GM18498 (cell line): ENCODE data around the gene CRKL.
"Not testable (repeated sequence)": the region's sequence is repeated elsewhere in the genome, so short reads cannot be mapped to it uniquely, and the experiment has no call there.

Source experiments
- ATAC-seq: cut with Tn5 transposase; IDR thresholded peaks from one replicate; pipeline ENCODE4 v1.9.1; 2021; ENCODE audit warnings: mild to moderate bottlenecking, moderate library complexity; ENCODE audit not compliant: unreplicated experiment

The CRKL gene

DNA sequence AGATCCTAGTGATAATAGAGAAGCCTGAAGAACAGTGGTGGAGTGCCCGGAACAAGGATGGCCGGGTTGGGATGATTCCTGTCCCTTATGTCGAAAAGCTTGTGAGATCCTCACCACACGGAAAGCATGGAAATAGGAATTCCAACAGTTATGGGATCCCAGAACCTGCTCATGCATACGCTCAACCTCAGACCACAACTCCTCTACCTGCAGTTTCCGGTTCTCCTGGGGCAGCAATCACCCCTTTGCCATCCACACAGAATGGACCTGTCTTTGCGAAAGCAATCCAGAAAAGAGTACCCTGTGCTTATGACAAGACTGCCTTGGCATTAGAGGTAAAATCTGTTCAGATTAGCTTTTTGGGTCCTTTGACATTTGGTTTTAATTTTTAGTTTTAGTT lies 16.7 kb downstream of the CRKL start:
- ATAC-seq: no peak

DNA sequence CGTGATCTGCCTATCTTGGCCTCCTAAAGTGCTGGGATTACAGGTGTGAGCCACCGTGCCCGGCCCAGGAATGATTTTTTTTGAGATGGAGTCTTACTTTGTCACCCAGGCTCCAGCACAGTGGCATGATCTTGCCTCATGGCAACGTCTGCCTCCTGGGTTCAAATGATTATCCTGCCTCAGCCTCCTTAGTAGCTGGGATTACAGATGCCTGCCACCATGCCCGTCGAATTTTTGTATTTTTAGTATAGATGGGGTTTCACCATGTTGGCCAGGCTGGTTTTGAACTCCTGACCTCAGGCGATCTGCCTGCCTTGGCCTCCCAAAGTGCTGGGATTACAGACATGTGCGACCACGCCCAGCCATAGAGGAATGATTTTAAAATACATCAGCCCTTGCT lies 17.8 kb downstream of the CRKL start:
- ATAC-seq: not testable (repeated sequence)

DNA sequence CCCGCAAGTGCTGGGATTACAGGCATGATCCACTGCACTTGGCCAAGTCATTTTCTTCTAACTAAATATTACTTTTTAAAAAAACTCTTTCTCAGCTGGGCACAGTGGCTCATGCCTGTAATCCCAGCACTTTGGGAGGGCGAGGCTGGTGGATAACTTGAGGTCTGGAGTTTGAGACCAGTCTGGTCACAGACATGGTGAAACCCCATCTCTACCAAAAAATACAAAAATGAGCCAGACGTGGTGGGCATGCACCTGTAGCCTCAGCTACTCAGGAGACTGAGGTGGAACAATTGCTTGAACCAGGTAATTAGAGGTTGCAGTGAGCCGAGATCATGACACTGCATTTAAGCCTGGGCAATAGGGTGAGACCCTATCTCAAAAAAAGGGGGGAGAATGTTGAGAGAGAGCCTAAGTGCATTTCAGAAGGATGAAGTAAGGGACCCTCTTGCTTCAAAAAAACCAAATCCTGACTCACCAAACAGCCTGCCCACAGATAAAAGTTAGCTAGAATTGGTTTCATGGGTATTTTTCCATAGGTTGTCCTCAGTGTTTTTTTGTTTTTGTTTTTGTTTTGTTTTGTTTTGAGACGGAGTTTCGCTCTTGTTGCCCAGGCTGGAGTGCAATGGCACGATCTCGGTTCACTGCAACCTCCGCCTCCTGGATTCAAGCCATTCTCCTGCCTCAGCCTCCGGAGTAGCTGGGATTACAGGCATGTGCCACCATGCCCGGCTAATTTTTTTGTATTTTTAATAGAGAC lies 18.8 kb downstream of the CRKL start:
- ATAC-seq: not testable (repeated sequence)

DNA sequence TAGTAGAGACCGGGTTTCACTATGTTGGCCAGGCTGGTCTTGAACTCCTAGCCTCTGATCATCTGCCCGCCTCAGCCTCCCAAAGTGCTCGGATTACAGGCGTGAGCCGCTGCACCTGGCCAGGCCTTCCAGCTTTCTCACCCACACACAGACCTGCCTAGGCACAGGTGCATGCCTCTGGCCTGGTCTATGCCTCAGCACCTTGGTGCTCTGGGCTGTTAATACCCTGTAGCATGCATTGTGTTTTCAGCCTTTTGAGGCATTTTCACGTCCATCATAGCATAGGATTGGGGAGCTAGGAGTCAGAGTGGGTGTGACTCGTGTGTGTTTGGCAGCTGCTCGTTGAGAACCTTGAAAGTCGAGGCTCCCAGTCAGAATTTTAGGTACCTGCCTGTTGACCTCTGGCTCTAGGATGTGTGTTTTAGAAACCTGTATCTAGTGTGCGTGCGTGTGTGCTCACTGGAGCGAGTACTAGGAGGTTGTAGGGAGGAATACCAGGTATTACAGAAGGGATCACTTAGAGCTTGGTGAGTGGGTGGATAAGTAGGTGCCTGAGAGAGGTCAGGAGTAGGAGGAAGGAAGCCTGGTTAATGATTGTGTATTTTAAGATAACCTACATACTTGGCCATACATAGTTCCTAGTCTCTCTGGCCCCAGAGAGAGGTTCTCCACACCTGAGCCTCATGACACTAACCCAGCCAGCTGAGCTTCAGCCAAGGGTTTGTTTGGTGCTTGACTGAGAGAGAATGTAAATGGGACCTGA lies 20.0 kb downstream of the CRKL start:
- ATAC-seq: no peak

DNA sequence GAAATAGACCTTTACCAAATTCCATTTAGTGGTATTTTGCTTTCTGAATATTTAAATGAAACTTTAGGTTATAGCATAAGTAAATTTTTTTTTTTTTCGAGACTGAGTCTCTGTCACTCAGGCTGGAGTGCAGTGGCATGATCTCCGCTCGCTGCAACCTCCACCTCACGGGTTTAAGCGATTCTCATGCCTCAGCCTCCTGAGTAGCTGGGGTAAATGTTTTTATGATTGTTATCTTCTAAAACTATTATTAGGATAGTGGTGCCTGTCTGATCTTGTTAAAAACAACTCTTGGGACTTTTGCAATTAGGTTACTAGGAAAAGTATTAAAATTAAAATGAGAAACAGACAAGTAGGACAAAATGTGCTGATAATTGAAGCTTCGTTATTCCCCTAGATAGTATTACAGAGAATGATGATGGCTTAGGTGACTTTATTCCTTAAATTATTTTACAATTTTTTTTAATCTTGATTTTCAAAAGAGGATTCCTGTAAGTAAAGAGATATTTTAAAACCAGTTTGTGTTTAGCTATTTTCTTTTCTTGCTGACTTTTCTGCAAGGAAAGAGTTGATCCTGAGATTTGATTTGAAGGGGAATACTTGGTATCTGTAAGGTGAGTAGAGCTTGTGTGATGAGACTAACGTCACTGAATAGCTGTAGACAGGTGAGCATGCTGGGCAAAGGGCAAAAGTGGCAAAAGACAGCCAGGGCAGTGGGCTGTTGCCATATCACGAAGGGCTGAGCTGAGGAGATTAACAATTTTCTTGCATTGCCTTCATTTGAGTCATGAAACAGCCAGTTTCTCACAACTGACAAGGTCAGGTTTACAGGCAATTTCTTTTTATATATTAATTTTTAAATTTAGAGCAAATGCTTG lies 20.8 kb downstream of the CRKL start:
- no peak for ATAC-seq

DNA sequence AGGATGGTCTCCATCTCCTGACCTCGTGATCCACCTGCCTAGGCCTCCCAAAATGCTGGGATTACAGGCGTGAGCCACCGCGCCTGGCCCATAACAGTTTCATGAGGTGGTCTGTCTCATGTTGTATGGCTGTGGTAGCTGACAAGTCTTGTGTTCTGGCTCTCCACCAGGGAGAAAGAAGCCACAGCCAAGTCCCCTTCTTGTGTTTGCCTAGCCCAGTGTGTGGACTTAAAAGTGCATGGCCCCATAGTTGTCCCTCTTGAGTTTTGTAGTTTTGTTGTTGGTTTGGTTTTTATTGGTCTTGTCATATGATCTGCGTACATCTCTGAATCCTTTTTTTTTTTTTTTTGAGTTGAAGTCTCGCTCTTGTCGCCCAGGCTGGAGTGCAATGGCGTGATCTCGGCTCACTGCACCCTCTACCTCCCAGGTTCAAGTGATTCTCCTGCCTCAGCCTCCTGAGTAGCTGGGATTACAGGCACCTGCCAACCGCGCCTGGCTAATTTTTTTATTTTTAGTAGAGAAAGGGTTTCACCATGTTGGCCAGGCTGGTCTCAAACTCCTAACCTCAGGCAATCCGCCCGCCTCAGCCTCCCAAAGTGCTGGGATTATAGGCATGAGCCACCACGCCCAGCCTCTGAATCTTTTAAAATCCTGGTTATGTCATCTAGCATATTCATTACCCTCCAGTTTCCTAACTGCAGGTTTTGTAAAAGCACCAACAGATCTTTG lies 22.4 kb downstream of the CRKL start:
- not testable (repeated sequence) for ATAC-seq

DNA sequence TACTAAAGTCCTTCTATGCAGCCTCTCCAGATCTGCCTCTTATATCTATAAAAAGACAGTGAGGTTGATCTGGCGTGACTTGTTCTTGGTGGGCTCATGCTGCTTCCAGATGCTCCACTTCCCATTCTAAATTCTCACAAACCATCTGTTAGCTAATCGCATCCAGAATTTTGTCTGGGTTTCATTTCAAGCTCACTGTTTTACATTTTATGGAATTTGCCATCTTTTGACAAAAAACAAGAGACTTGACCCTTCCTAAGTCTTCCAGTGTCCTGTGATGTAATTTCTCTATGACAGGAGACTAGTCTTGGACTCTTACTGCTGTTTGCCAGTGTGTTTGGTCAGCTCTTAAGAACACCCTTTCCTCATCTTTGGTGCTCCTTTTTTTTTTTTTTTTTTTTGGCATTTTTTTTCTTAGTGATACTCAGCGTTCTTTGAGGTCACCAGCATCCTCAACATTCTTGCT lies 23.0 kb downstream of the CRKL start:
- ATAC-seq: no peak

DNA sequence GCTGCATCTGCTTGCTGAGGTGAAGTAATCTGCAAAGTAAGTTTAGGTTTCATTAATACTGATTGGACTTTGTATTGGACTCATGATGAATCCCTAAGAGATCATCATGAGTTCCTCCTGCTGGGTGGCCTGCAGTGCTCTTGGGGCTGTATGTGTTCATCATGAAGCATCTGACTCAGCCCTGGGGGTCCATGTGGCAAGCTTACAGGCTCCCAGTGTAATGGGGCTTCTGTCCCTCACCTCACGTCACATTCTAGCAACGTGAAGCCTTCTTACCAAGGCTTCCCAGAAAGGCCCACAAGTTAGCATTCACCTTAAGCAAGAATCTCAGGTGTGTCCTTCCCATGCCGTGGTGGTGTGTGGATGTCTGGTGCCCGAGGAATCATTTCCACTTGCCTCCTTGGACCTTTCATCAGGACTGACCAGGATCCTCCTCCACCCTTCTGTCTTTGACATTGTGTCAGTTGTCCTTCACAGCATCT lies 23.7 kb downstream of the CRKL start:
- no peak for ATAC-seq

DNA sequence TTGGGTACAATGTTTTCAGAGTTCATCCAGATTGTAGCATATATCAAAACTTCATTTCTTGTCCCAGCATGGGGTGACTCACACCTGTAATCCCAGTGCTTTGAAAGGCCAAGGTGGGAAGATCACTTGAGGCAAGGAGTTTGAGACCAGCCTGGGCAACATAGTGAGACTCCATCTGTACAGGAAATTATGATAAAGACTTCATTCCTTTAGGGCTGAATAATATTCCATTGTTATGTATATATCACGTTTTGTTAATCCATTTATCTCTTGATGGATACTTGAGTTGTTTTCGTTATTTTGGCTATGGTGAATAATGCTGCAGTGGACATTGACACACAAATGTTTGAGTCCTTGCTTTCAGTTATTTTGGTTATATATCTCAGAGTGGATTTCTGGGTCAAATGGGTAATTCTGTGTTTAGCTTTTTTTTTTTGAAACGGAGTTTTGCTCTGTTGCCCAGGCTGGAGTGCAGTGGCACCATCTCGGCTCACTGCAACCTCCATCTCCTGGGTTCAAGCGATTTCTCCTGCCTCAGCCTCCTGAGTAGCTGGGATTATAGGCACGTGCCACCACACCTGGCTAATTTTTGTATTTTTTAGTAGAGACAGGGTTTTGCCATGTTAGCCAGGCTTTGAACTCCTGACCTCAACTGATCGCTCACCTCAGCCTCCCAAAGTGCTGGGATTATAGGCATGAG lies 25.1 kb downstream of the CRKL start:
- not testable (repeated sequence) for ATAC-seq

DNA sequence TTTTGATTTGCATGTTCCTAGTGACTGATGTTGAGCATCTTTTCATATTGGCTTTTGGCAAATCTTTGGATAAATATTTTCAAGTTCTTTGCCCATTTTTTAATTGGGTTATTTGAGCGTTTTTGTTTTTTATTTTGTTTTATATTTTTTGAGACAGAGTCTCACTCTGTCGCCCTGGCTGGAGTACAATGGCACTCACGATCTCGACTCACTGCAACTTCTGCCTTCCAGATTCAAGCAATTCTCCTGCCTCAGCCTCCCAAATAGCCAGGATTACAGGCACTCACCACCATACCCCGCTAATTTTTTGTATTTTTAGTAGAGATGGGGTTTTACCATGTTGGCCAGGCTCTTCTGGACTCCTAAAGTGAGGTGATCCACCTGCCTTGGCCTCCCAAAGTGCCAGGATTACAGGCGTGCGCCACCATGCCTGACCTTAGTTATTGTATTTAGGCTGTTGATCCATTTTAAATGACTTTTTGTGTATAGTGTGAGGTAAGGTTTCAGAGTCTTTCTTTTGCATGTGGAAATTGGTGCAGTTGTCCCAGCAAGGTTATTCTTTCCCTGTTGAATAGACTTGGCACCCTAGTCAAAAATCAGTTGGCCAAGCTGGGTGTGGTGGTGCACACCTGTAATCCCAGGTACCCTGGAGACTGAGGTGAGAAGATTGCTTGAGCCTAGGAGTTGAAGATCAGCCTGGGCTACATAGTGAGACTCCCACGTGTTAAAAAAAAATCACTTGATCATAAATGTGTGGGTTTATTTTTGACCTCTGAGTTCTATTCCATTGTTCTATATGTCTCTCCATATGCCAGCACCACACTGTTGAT lies 26.1 kb downstream of the CRKL start:
- no peak for ATAC-seq

DNA sequence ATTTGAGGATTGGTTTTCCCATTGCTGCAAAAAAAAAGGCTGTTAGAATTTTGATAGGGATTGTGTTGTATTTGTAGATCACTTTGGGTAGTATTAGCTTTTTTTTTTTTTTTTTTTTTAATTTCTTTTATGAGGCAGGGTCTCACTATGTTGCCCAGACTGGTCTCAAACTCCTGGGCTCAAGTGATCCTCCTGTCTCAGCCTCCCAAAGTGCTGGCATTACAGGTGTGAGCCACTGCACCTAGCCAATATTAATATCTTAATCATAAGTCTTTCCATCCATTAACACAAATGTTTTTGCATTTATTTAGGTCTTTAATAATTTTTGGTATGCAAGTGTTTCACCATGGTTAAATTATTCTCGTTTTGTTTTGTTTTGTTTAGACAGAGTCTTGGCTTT lies 26.8 kb downstream of the CRKL start:
- ATAC-seq: no peak

DNA sequence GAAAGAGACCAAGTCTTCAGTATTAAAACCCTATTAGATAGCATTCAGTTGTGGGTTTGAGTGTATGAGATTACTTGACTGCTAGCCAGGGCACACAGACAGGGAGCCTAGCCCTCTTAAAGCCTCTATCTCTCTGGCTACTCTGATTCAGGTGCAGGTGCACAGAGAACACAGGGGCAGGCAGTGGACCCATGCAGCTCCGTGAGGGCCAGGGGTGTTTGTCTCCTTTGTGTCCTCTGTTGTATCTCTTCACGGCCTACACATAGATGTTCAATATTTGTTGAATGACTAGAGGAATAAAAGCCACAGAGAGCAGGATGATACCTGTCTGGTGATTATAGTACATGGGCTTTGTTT lies 28.3 kb downstream of the CRKL start:
- ATAC-seq: no peak

DNA sequence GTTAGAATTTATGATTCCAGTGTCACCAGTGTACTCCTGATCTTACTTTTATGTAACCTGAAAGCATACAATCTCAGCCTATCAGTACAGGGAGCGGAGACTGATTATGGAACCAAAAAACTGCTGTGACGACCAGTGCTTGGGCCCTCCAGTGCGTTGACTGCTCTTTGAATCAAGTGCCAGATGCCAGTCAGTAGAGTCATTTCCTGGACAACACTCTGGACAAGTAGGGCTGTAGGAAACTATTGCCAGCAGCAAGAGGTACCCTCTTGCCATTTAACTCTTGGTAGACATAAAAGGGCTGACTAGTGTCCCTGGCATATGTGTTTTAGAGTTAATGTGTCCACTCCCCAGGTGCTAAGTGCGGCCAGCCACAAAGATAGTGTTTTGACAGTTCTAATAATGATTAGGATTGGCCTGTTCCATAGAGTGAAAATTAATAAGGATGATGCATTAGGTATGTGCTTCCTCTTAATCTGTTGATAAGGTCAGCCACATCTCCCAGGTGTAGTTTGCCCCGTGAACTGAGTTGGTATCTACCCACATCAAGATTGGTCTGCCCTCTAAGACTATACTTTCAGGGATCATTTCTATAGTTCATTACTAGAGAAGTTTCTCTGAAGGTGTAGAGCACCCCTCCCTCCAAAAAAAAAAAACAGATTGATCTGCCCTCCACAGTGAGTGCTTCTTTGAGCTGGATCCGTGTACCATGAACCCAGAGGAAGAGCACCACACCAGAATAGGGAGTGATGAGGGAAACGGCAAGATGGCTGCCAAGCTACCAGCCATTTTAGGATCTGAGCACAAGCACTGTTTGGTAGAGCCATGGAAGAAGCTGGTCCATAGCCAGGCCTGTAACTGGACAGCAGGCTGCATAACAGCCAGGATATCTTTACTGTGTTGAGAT lies 29.1 kb downstream of the CRKL start:
- no peak for ATAC-seq

DNA sequence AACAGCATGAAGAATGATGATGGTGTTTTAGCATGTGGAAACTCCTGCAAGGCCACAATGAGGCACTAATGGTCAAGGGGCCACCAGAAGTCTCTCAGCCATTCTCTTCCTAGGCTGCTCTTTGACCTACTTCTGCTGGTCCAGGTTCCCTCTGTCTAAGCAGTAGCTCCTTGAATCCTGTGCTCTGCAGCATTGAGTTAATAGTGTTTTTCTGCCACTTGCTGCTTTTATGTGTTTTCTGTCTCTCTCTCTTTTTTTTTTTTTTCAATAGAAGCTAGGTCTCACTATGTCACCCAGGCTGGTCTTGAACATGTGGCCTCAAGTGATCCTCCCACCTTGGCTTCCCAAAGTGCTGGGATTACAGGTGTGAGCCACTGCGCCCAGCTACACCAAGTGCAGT lies 29.8 kb downstream of the CRKL start:
- no peak for ATAC-seq

DNA sequence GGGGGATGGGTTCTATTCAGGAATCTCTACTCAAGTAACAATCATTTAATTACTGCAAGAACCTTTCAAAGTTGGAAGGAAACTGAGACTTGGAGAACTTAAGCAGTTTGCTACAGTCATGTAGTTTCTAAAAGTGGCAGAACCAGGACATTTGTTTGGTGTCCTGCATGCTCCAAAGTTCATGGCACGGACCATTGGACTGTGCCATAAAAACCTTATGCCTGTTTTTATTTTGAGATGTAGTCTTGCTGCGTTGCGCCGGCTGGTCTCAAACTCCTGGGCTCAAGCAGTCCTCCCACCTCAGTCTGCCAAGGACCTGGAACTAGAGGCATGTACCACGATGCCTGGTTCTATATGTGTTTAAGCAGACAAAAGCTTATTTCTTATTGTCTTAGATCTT lies 31.2 kb downstream of the CRKL start:
- ATAC-seq: no peak

DNA sequence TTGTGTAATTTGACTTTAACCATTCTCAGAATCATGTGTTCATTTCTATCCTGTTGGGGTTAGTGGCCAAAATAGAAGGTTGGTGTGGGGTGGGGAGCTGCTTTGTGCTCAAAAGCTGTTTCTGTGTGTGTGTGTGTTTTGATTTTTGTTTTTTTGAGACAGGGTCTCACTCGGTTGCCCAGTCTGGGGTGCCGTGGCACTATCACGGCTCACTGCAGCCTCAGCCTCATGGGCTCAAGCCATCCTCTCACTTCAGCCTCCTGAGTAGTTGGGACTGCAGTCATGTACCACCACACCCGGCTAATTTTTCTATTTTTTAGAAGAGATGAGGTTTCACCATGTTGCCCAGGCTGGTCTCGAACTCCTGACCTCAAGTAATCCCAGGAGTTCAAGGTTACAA lies 31.8 kb downstream of the CRKL start:
- ATAC-seq: no peak

DNA sequence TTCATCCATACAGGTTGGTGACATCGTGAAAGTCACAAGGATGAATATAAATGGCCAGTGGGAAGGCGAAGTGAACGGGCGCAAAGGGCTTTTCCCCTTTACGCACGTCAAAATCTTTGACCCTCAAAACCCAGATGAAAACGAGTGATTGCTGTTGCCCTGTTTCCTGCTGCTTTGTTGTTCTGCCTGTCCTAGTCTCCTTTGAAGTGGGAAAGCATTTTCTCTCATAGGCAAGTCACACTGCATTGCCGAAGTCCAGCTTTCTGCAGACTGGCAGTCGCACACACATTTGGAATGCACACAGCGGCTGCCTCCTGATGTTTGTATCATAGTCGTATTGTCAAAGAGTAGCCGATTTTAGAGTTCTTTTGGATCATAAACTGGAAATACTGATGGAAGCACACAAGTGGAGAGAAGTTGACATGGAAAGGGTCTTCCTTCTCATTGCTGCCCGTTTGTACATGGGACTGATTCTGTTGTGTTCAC lies 32.5 kb downstream of the CRKL start:
- no peak for ATAC-seq
